ENCODE measurements around the gene DBT. TPM values are rescaled to one million over a fixed set of nuclear protein-coding genes. Genes with fewer than 3 reads are reported as not detected.
"Not testable (repeated sequence)": the region's sequence is repeated elsewhere in the genome, so short reads cannot be mapped to it uniquely, and the experiment has no call there.

DBT gene
- total RNA-seq, 2 donors from 2014 or later: 5.3 to 7.7 TPM

GRCh38 chr1:100215101-100215500, 34.5 kb downstream of the DBT start:
- H3K9me3 ChIP-seq: no peaks in the 10 kb centered on the region
- H3K27me3 ChIP-seq (replicated peaks; ENCODE audit: insufficient read depth): no peaks in the 10 kb centered on the region
- H3K4me1 ChIP-seq (ENCODE audit: control insufficient read depth in 1 of 2, low read depth in 2 of 2): no peaks in the 10 kb centered on the region
- TF ChIP-seq CTCF (IDR thresholded peaks at IDR 0.05): no peak
- DNase-seq (ENCODE audit: low spot score) (no peak), ATAC-seq (ENCODE audit: insufficient number of reproducible peaks, low FRiP score, low read depth) (no peak)
- peaks cover 42% of the 10 kb centered on the region for H3K36me3 ChIP-seq
- no peak overlapping the region for H3K4me3 ChIP-seq
- H3K27ac ChIP-seq: no peak overlapping the region

- TF ChIP-seq CTCF (IDR thresholded peaks at IDR 0.05): no peak
- DNase-seq (ENCODE audit: low spot score): no peak
- H3K27ac ChIP-seq: no peak overlapping the region
- H3K36me3 ChIP-seq: peaks cover 41% of the 10 kb centered on the region
- ATAC-seq (ENCODE audit: insufficient number of reproducible peaks, low FRiP score, low read depth): no peak
- H3K27me3 ChIP-seq (replicated peaks; ENCODE audit: insufficient read depth): no peaks in the 10 kb centered on the region
- H3K9me3 ChIP-seq: no peaks in the 10 kb centered on the region
- no peaks in the 10 kb centered on the region for H3K4me1 ChIP-seq (ENCODE audit: control insufficient read depth in 1 of 2, low read depth in 2 of 2)
- no peak overlapping the region for H3K4me3 ChIP-seq
These were observed 36.5 kb downstream of the DBT start for GRCh38 chr1:100213141-100213540.

GRCh38 chr1:100206301-100206700, 43.3 kb downstream of the DBT start:
- H3K27me3 ChIP-seq (replicated peaks; ENCODE audit: insufficient read depth): no peaks in the 10 kb centered on the region
- DNase-seq (ENCODE audit: low spot score) (no peak), ATAC-seq (ENCODE audit: insufficient number of reproducible peaks, low FRiP score, low read depth) (no peak)
- no peaks in the 10 kb centered on the region for H3K4me1 ChIP-seq (ENCODE audit: control insufficient read depth in 1 of 2, low read depth in 2 of 2)
- no peak for TF ChIP-seq CTCF (IDR thresholded peaks at IDR 0.05)
- H3K4me3 ChIP-seq: no peak overlapping the region
- H3K36me3 ChIP-seq: peaks cover 50% of the 10 kb centered on the region
- no peak overlapping the region for H3K27ac ChIP-seq
- H3K9me3 ChIP-seq: no peaks in the 10 kb centered on the region

GRCh38 chr1:100205593-100205992, 44.0 kb downstream of the DBT start:
- not testable (repeated sequence) for H3K27me3 ChIP-seq (replicated peaks; ENCODE audit: insufficient read depth); ATAC-seq (ENCODE audit: insufficient number of reproducible peaks, low FRiP score, low read depth); H3K4me1 ChIP-seq (ENCODE audit: control insufficient read depth in 1 of 2, low read depth in 2 of 2); DNase-seq (ENCODE audit: low spot score); H3K27ac ChIP-seq; H3K9me3 ChIP-seq; H3K4me3 ChIP-seq
- H3K36me3 ChIP-seq: peaks cover 48% of the 10 kb centered on the region

- not testable (repeated sequence) for H3K4me3 ChIP-seq; DNase-seq (ENCODE audit: low spot score); H3K27ac ChIP-seq; ATAC-seq (ENCODE audit: insufficient number of reproducible peaks, low FRiP score, low read depth); H3K9me3 ChIP-seq; H3K4me1 ChIP-seq (ENCODE audit: control insufficient read depth in 1 of 2, low read depth in 2 of 2); H3K27me3 ChIP-seq (replicated peaks; ENCODE audit: insufficient read depth)
- peaks cover 51% of the 10 kb centered on the region for H3K36me3 ChIP-seq
These were observed 44.5 kb downstream of the DBT start for GRCh38 chr1:100205103-100205502.

GRCh38 chr1:100202703-100203102, 46.9 kb downstream of the DBT start:
- DNase-seq (ENCODE audit: low spot score); H3K27me3 ChIP-seq (replicated peaks; ENCODE audit: insufficient read depth); H3K27ac ChIP-seq; H3K4me1 ChIP-seq (ENCODE audit: control insufficient read depth in 1 of 2, low read depth in 2 of 2); H3K4me3 ChIP-seq; ATAC-seq (ENCODE audit: insufficient number of reproducible peaks, low FRiP score, low read depth); H3K9me3 ChIP-seq: not testable (repeated sequence)
- peaks cover 59% of the 10 kb centered on the region for H3K36me3 ChIP-seq

- DNase-seq (ENCODE audit: low spot score); H3K9me3 ChIP-seq; H3K27ac ChIP-seq; H3K27me3 ChIP-seq (replicated peaks; ENCODE audit: insufficient read depth); H3K4me3 ChIP-seq; H3K4me1 ChIP-seq (ENCODE audit: control insufficient read depth in 1 of 2, low read depth in 2 of 2); ATAC-seq (ENCODE audit: insufficient number of reproducible peaks, low FRiP score, low read depth): not testable (repeated sequence)
- H3K36me3 ChIP-seq: peaks cover 55% of the 10 kb centered on the region
These were observed 49.6 kb downstream of the DBT start for GRCh38 chr1:100200060-100200459.
